Posterior vena cava (tissue), 2 donors: Measurements from ENCODE around the gene NSA2. TPM values are rescaled to one million over a fixed set of nuclear protein-coding genes. Genes with fewer than 3 reads are reported as not detected.

ENCODE experiments used
- DNase-seq: peaks from one replicate; pipeline ENCODE4 v3.0.0-alpha.2; 2020; ENCODE audit warnings: low spot score
- intact Hi-C, 2 donors: fragments of 100-400 bp; cut with DNase I; formaldehyde crosslinking; loops; one replicate each; pipeline versions ENCODE4 v1.14.1 to v1.14.2; 2022 to 2023
- total RNA-seq, 2 donors: library from RNA; stranded (reverse); fragmentation: NEBNext Ultra II Directional; extraction: Animal tissue kit (Norgen Biotek cat#: 25700); gene quantifications; one replicate each; pipeline ENCODE4 v1.2.1, GENCODE V29; 2021
- donor health status: DM: yes; HTN: yes; CAD: no.
- donor health status: DM: yes; HTN: yes; CAD: no.

NSA2 gene
- total RNA-seq, 2 donors from 2014 or later: 54.8 to 82.8 TPM

DNA sequence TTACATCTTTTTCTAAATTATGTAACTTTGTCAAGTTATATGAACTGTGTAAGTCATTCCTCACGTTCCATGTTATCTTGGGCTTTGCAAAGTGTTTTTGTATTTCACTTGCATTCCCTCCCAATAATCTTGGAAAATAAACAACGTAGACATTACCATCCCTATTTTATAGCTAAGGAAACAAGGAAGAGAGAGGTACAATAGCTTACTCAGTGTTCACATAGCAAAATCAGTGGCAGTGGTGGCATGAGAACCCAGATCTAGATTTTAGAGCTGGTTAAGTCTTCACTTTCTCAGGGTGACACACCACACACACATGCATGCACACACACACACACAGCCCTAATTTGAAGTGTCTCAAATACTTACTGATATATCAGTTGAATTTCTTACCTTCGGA lies 34.1 kb downstream of the NSA2 start:
- DNase-seq: no peak
- intact Hi-C loops: no loop called here

GRCh38 chr5:74801941-74802340 lies 34.9 kb downstream of the NSA2 start:
- DNase-seq: no peak
- intact Hi-C loops: no loop called here

DNA sequence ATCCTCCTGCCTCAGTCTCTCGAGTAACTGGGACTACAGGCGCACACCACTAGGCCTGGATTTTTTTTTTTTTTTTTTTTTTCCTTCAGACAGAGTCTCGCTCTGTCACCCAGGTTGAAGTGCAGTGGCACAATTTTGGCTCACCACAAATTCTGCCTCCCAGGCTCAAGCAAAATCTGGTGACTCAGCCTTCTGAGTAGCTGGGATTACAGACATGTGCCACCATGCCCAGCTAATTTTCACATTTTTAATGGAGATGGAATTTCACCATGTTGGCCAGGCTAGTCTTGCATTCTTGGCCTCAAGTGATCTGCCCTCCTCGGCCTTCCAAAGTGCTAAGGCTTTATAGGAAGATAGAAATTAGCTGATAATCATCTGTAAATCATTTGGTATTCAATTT lies 43.9 kb downstream of the NSA2 start:
- DNase-seq: no peak
- intact Hi-C loops: no loop called here

GRCh38 chr5:74816875-74817274 lies 49.8 kb downstream of the NSA2 start:
- intact Hi-C loops: no loop called here
- no peak for DNase-seq

DNA sequence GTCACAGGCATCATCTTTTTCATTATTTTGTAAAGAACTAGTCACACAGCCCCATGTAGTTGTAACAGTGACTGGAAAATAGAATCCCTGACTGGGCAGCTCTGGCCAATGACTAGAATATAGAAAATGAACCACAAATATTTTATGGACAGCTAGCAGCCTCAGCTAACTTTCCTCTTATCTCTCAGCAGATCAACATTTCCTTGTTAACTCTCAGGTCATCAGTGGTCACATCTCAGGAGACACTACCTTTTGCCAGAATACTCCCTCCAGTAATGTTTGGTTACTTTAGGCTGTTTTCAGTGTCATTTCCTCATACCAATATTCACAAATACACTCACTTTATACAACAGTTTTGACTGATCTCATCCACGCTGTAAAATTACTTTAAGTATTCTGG lies 55.2 kb downstream of the NSA2 start:
- intact Hi-C loops: no loop called here
- no peak for DNase-seq

- no peak for DNase-seq
- intact Hi-C loops: no loop called here
These were observed 62.4 kb downstream of the NSA2 start for GRCh38 chr5:74829413-74829812.

Other genes with a start within 250 kb of the NSA2 start
- gene ENC1, start 126.5 kb upstream of the NSA2 start, total RNA-seq: 10 to 100 TPM; 12.4 to 12.7 TPM
- 100 to 1,000 TPM; 156 to 209 TPM for gene HEXB, start 82.0 kb upstream of the NSA2 start, total RNA-seq
- 10 to 100 TPM; 12.9 to 16.1 TPM for gene GFM2, start 132 bp upstream of the NSA2 start, total RNA-seq
- gene FAM169A, start 99.1 kb downstream of the NSA2 start, total RNA-seq: under 1 TPM; 0.43 to 0.65 TPM